Limb (tissue), 2 donors: ENCODE results near the gene PARP1.
A peak's percentile ranks its signal among the peaks of the same experiment; 100 is the strongest.
"Not testable (repeated sequence)": the region's sequence is repeated elsewhere in the genome, so short reads cannot be mapped to it uniquely, and the experiment has no call there.

ENCODE experiments used
- DNase-seq, 2 donors: peaks; one replicate each; pipeline ENCODE4 v3.0.0-alpha.2; 2016; ENCODE audit errors: extremely low spot score in 2 of 2

The PARP1 gene

DNA sequence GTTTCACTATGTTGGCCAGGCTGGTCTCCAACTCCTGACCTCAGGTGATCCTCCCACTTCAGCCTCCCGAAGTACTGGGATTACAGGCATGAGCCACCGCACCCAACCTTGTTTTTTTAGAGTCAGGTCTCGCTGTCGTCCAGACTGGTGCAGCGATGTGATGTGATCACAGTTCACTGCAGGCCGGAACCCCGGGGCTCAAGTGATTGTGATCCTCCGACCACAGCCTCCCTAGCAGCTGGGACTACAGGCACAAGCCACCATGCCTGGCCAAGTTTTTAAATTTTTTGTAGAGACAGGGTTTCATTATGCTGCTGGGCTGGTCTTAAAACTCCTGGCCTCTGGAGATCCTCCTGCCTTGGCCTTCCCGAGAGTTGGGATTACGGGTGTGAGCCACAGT lies 52.9 kb downstream of the PARP1 start:
- no peak for DNase-seq

DNA sequence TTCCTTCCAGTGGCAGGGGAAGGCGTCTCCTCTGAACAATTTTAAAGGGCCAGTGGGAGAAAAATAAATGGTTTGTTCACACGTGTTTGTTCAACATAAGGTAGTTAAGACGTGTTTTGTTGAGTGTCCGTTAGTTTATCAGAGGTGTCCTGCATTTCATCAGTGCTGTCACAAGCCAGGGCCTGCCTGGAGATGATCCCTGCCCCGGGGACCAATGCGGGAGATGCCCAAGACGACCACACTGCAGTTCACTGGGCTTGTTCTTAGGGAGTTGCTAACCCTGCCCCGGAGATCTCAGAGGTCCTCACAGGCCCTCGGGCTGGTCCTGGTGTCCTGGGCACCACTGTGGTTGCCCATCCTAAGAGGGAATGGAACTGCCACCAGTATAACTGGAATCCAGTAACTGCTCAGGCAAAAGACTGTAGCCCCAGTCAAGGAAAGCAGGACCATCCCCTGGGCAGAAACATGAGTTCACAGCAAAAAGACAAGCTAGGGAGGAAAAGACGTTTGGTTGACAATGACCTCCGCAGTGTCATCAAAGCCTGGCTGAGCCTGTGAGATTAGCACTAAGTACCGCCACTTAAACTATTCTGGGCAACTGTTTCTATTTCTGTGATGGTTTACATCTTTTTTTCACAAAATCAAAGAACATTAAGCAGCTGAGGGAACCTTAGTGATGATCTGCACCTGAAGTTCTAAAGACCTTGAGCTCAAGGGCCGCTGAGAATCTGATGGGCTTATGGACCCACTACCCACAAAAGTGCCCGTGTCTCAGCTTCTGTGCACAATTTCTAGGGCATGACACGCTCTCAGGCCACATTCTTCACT lies 54.0 kb downstream of the PARP1 start:
- DNase-seq = no peak

DNA sequence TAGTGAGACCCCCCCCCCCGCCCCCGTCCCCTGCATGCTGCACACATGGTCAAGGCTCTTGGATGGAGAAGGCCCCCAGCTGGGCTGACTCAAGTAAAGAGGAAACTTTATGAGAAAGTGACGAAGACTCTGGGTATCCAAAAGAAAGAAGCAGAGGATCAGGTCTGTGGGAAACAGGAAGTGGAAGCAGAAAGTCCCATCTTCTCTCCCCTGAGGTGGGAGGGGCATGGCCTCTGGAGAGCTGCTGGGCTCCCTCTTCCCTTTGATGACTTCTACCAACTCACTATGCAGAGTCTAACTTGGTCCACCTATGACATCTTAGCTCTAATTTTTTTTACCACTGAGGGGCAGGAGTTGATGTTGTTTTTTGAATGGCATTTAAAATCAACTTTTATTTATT lies 56.2 kb downstream of the PARP1 start:
- no peak for DNase-seq

DNA sequence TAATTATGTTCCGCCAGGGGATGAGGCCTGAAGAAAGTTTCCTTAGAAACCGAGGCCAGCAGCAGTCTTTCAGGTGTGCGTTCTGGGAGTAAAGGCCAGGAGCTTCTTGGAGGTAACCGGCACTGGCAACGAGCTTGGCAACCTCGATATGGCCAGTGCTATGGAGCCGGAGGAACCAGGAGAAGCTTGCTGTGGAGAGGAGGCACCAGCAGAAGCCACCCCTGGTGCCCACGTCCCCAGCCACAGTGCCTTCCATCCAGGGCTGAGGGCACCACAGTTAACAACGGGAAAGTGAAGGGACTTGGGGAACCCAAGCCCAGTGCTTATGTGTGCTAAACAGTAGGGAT lies 57.4 kb downstream of the PARP1 start:
- DNase-seq = no peak

DNA sequence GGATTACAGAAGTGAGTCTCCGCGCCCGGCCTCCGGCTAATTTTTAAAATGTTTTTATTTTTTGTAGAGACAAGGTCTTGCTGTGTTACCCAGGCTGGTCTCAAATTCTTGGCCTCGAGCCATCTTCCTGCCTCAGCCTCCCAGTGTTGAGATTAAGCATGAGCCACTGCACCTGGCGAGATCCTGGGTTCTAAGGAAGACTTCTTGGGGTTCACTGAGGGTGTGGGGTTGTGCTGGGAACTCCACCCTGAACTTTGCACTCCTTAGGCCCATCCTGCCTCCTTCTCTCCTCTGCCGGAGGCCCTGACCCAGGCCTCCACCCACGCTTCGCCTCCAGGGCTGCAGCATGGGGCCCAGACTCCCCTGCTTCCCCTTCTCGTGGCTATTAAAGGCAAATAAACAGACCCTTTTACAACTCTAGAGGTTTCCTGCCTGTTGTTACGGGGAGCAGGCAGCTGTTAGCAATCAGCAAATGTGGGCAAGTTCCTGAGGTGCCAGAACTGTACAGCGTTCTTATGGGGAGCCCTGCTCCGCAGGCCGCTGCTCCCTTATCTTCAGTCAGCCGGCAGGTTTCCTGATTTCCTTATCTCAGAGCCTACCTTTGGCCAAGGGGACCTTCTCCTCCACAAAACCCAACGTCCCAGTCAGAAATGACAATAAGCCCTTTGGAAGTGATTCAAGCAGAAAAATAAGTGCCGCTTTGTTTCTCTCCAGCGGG lies 57.9 kb downstream of the PARP1 start:
- DNase-seq = peak in 1 of 2 donors; percentile 51

DNA sequence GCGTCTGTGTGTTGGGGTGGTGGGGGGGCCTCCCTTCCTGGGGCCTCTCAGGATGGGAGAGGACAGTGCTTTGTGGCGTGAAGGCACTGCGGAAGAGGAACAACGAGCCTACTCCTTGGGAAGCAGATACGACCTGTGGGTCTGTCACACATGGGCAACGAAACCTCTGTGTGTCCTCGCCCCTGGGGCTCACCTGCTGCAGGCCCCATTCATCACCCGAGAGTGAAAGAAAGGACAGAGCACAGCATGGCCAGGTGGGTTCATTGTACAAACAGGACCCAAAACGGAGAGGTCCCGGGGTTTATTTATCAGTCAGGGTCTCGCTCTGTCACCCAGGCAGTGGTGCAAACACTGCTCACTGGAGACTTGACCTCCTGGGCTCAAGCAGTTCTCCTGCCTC lies 58.8 kb downstream of the PARP1 start:
- DNase-seq = no peak

DNA sequence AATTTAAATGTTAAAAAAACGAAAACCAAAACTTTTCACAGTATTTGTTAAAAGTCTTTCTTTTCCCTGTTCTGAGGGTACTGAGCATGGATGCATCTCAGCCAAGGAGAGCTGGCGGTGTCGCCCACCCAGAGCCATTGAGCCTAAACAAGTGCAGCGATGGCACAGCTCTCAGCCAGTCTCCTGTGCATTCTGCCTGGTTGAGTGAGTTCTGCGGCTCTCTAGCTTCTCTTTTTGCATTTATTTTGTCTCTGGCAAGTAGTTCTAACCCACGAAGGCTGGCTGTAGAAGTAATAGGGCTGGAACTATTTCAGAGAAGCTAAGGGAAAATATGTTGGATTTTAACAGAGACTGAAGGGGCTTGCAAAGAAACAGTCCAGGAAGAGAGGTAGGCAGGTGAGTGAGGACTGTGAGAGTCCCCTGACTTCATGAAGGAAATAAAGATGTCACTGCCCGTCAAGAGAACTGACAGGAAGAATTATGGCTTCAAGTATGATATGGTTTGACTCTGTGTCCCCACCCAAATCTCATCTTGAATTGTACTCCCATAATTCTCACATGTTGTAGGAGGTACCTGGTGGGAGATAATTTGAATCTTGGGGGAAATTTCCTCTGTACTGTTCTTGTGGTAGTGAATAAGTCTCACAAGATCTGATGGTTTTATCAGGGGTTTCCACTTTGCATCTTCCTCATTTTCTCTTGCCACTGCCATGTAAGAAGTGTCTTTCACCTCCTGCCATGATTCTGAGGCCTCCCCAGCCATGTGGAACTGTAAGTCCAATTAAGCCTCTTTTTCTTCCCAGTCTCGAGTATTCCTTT lies 63.2 kb downstream of the PARP1 start:
- DNase-seq = no peak

DNA sequence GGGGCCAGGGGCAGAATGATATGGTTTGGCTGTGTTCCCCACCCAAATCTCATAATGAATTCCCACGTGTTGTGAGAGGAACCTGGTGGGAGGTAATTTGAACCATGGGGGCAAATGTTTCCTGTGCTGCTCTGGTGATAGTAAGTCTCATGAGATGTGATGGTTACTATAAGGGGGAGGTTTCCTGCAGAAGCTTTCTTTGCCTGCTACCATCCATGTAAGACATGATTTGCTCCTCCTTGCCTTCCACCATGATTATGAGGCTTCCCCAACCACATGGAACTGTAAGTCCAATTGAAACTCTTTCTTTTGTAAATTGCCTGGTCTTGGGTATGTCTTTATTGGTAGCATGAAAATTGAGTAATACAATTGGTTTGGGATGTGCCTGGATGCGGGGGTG lies 65.2 kb downstream of the PARP1 start:
- DNase-seq = no peak

DNA sequence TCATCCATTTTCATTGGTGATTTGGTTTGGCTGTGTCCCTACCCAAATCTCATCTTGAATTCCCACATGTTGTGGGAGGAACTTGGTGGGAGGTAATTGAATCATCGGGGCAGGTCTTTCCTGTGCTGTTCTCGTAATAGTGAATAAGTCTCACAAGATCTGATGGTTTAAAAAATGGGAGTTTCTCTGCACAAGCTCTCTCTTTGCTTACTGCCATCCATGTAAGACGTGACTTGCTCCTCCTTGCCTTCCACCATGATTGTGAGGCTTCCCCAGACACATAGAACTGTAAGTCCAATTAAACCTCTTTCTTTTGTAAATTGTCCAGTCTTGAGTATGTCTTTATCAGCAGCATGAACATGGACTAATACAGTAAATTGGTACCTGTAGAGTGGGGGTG lies 67.8 kb downstream of the PARP1 start:
- not testable (repeated sequence) for DNase-seq

DNA sequence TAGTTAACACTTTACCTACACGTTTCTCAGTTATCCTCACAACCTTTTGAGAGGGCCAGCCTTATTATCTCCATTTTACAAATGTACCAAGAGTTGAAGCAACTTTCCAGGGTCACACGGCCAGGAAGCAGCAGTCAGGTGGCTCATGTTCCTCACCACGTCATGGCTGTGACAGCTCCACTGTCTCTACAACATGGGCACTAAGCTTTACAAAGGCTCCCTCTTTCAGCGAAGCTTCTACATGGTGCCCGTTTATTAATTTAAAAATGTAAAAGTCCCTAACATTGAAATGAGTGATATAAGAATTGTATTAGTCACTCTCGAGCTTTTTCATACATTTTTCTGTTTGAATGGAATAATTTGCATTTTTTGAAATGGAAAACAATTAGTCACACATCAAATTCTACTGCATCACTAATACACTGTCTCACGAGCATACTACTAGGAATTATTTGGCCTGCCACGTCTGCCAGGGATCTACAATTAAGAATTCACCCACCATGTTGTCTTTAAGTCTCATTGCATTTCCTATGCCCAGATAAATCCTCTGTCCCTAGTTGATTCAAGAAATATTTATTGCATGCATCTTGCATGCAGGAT lies 70.5 kb downstream of the PARP1 start:
- DNase-seq = no peak

DNA sequence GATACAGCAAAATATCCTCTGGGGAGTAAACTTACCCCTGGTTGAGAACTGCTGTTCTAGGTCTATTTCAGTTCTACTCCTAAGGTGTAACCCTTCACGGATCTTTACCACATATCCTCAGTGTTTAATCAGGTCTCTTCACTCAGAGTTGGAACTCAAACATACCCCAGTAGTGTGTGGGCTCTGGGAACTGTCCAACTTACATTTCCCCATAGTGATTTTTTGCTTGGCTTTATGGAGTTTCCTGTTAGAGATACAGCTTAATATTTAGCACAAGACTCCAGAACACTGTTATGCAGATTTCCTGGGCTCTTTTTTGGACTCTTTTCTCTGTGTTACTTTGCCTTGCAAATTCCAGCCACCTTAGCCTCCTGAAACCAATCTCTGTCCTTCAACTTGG lies 72.2 kb downstream of the PARP1 start:
- DNase-seq = no peak

DNA sequence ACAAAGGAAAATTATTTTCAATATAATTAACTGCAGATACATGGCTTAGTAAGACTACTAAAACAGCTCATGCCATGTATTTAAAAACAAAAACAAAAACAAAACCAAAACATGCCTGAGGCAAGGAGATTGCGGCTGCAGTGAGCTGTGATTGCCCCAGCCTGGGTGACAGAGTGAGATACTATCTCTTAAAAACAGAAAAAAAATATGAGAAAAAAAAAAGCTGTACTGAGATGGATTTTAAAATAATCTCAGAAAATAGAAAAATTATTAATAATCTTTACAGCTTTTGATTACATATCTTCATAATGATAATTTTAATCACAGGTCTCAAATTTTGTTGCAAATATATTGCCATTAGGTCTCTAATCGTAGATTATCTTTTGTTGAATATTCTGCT lies 74.9 kb downstream of the PARP1 start:
- DNase-seq = no peak

DNA sequence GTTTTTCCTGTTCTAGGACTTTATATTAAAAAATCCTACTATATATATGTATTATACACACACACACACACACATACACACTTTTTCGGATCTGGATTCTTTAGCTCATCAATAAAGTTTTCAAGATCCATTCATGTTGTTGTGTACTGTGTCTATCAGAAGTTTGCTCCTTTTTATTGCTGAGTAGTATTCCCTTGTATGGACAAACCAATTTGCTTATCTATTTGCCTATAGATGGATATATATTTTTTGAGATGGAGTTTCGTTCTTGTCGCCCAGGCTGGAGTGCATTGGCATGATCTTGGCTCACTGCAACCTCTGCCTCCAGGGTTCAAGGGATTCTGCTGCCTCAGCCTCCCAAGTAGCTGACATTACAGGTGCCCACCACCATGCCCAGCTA lies 78.7 kb downstream of the PARP1 start:
- DNase-seq = no peak

DNA sequence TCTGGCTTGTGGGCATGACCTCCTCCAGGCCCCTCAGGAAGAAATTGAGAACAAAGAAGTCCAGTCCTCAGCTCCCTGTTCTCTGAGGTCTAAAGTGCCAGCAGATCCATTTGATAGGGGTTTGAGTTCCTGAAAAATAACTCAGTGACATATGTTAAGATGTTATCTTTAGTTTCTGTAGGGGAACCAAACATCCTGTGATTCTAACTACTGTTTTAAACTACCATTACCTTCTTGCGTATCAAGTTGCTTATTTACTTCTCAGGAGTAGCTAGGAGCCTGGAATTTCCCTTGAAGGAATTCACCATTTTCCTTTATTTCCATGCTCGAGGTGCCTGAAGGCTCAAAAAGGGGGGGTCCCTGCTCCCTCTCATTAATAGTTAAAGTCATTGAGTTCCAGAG lies 80.1 kb downstream of the PARP1 start:
- DNase-seq = no peak

DNA sequence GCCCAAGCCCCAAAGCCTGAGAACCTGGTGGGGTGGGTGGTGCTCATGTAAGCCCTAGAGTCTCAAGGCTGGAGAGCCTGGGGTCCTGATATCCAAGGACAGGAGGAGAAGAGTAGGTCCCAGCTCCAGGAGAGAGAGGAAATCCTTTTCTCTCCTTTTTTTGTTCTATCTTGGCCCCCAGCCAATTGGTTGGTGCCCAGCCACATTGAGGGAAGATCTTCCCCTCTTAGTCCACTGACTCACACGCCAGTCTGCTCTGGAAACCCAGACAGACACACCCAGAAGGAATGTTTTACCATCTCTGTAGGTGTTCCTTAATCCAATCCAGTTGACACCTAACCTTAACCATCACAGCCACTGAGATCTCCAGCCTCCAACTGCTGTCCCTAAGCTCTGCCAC lies 82.7 kb downstream of the PARP1 start:
- no peak for DNase-seq

DNA sequence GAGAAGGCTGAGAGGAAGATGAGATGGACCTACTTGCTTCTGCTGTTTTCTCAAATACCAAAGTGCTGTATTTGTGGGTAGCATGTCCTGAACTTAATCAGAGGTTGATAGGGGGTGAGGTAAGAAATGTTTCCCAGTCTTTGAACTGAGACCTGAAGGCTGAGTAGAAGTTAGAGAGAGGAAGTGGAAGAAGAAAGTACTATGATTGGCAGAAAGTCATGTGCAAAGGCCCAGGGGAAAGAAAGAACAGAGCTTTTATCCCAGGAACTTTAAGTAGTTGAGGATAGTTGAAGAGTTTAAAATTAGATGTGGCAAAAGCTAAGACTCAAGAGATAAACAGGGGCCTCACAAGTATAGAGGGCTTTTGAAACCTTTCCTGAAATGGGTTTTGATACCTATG lies 83.4 kb downstream of the PARP1 start:
- DNase-seq = no peak

DNA sequence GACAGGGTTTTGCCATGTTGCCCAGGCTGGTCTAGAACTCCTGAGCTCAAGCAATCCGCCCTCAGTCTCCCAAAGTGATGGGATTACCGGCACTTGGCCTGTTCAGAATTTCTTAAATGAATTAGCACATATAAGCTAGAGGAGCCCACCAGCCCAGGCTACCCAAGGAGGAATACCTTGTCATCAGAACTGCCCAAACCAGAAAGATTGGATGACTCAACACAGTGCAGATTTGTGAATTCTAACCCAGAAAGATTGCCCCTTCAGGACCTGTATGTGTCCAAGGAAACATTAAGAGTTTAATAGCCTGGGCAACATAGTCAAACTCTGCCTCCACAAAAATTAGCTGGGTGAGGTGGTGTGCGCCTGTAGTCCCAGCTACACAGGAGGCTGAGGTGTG lies 84.9 kb downstream of the PARP1 start:
- no peak for DNase-seq

DNA sequence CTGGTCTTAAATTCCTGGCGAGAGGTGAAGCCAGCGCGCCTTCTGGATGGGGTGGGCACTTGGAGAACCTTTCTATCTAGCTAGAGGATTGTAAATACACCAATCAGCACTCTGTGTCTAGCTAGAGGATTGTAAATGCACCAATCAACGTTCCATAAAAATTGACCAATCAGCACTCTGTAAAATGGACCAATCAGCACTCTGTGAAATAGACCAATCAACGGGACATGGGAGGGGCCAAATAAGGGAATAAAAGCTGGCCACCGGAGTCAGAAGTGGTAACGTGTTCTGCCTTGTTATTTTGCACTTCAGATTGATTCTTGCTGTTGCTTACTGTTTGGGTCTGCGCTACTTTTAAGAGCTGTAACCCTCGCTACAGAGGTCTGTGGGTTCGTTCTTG lies 87.0 kb downstream of the PARP1 start:
- no peak for DNase-seq

DNA sequence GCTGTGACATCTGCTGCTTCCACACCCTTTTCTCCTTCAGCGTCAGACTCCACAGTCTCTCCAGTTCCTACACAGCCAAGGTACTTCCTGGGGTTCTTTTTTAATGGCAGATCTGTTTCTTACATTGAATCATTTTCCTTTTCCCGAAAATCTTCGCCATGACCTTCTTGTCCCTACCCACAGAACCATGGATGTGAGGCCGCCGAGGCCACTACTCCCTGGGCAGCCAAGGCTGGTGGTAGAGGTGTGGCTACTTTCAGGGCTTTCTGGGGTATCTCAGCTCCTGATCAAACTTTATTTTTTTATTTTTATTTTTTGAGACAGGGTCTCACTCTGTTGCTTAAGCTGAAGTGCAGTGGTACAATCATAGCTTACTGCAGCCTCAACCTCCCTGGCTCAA lies 89.4 kb downstream of the PARP1 start:
- no peak for DNase-seq

DNA sequence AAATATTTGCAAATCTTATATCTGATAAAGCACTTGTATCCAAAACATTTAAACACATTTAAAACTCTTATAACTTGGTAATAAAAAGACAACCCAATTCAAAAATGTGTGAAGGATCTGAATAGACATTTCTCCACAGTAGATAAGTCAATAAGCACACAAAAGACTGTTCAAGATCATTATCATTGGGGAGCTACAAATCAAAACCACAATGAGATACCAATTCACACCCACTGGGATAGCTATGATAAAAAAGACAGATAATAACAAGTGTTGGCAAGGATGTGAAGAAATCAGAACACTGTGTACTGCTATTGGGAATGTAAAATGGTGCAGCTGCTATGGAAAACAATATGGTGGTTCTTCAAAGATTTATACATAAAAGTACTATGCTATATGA lies 93.8 kb downstream of the PARP1 start:
- DNase-seq = no peak

DNA sequence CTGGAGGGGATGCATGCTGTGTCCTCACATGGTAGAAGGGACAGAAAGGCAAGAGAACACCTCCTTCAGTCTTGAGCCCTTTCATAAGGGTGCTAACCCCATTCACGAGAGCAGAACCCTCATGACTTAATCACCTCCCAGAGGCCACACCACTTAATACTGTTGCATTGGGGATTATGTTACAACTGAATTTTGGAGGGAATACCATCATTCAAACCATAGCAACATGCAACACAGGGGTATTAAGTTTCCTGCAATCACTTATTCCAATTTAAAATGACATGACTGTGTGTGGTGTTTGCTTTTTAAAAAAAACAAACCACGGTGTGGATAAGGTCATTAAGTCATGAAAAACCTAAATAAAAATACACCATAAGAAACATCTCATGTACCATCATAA lies 95.8 kb downstream of the PARP1 start:
- no peak for DNase-seq

DNA sequence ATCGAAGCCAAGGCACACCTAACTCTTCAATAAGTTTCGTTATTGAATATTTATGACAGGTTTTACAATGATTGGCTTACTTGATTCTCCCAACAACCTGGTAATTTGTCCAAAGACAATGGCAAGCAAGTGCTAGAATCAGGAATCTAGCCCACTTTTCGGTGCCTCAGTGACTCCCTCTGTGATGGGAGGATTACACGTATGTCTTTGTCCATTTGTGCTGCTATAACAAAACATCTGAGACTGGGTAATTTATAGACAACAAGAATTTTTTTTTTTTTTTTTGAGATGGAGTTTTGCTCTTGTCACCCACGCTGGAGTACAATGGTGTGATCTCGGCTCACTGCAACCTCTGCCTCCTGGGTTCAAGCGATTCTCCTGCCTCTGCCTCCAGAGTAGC lies 96.5 kb downstream of the PARP1 start:
- no peak for DNase-seq
